ENCODE results near the gene BMAL1.

GRCh38 chr11:13303668-13304649 is 26.4 kb downstream of the BMAL1 start:
- TF ChIP-seq JUN (IDR thresholded peaks at IDR 0.05; ENCODE audit: borderline replicate concordance, insufficient read depth, insufficient read length, low read depth) (no peak), CTCF (IDR thresholded peaks at IDR 0.05; ENCODE audit: extremely low read depth in 1 of 2, insufficient read depth in 1 of 2, low read depth in 1 of 2, low read length in 2 of 2) (no peak), EZH2 (IDR thresholded peaks at IDR 0.05; ENCODE audit: borderline replicate concordance, low read depth, low read length, severe bottlenecking) (no peak), POLR2A (IDR thresholded peaks at IDR 0.05; ENCODE audit: low read depth, low read length) (no peak)
